IgD-negative memory B cell (primary cell): Measurements from ENCODE around the gene CDCP1. TPM values are rescaled to one million over a fixed set of nuclear protein-coding genes. Genes with fewer than 3 reads are reported as not detected.
"Not testable (repeated sequence)": the region's sequence is repeated elsewhere in the genome, so short reads cannot be mapped to it uniquely, and the experiment has no call there.

ENCODE experiments used
- H3K27ac Mint-ChIP-seq, 3 donors: one replicate each; pipeline ENCODE4 v1.8.0; 2020 to 2022; ENCODE audit warnings: mild to moderate bottlenecking in 3 of 3, mixed read lengths in 3 of 3, moderate library complexity in 1 of 3
- H3K27me3 Mint-ChIP-seq: one replicate; pipeline ENCODE4 v1.8.0; 2021; ENCODE audit warnings: mixed read lengths
- H3K36me3 Mint-ChIP-seq: one replicate; pipeline ENCODE4 v1.8.0; 2020; ENCODE audit warnings: mild to moderate bottlenecking, mixed read lengths
- H3K4me1 Mint-ChIP-seq, 3 donors: one replicate each; pipeline ENCODE4 v1.8.0; 2020 to 2022; ENCODE audit warnings: mixed read lengths in 3 of 3, mild to moderate bottlenecking in 1 of 3
- H3K4me3 Mint-ChIP-seq, 4 donors: one replicate each; pipeline ENCODE4 v1.8.0; 2020 to 2022; ENCODE audit warnings: mild to moderate bottlenecking in 4 of 4, mixed read lengths in 4 of 4, moderate library complexity in 3 of 4
- H3K9me3 Mint-ChIP-seq, 3 donors: one replicate each; pipeline ENCODE4 v1.8.0; 2020 to 2021; ENCODE audit warnings: mixed read lengths in 3 of 3, mild to moderate bottlenecking in 1 of 3
- polyA plus RNA-seq: library from polyadenylated mRNA; unstranded; fragments of 300-500 nt; fragmentation: Illumina TruSeq; gene quantifications from one replicate; pipeline ENCODE4 v1.2.3, GENCODE V29; 2021

The CDCP1 gene
- polyA plus RNA-seq, 1 donor from 2014 or later: not detected

GRCh38 chr3:45079715-45080114, 66.5 kb downstream of the CDCP1 start:
- H3K36me3 Mint-ChIP-seq: no peaks in the 10 kb centered on the region
- no peak overlapping the region for H3K27ac Mint-ChIP-seq
- peaks cover 6% of the 10 kb centered on the region for H3K27me3 Mint-ChIP-seq
- H3K9me3 Mint-ChIP-seq: no peaks in the 10 kb centered on the region
- no peak overlapping the region for H3K4me3 Mint-ChIP-seq
- H3K4me1 Mint-ChIP-seq: no peaks in the 10 kb centered on the region

GRCh38 chr3:45078910-45079522, 67.2 kb downstream of the CDCP1 start:
- Mint-ChIP-seq H3K4me1 (no peaks in the 10 kb centered on the region), H3K27ac (no peak overlapping the region), H3K27me3 (peaks cover 9% of the 10 kb centered on the region), H3K4me3 (no peak overlapping the region), H3K9me3 (no peaks in the 10 kb centered on the region), H3K36me3 (no peaks in the 10 kb centered on the region)

GRCh38 chr3:45078256-45078655, 67.9 kb downstream of the CDCP1 start:
- not testable (repeated sequence) for H3K36me3 Mint-ChIP-seq
- H3K27me3 Mint-ChIP-seq: peaks cover 10% of the 10 kb centered on the region

GRCh38 chr3:45075821-45076625, 70.2 kb downstream of the CDCP1 start:
- H3K9me3 Mint-ChIP-seq: no peaks in the 10 kb centered on the region
- H3K27me3 Mint-ChIP-seq: peaks cover 11% of the 10 kb centered on the region
- H3K4me3 Mint-ChIP-seq: no peak overlapping the region
- H3K27ac Mint-ChIP-seq: no peak overlapping the region
- peaks cover 2% of the 10 kb centered on the region for H3K36me3 Mint-ChIP-seq
- H3K4me1 Mint-ChIP-seq: no peaks in the 10 kb centered on the region

More at GRCh38 chr3:45078256-45078655, 67.9 kb downstream of the CDCP1 start:
- H3K4me1 Mint-ChIP-seq, H3K9me3 Mint-ChIP-seq, H3K27ac Mint-ChIP-seq, H3K4me3 Mint-ChIP-seq: not testable (repeated sequence)

GRCh38 chr3:45071075-45071474, 75.1 kb downstream of the CDCP1 start:
- peaks cover 2% of the 10 kb centered on the region for H3K36me3 Mint-ChIP-seq
- peaks cover 0 to 2% (median 0%) of the 10 kb centered on the region in 3 donors for H3K4me1 Mint-ChIP-seq
- no peak overlapping the region for H3K27ac Mint-ChIP-seq
- H3K9me3 Mint-ChIP-seq: no peaks in the 10 kb centered on the region
- peaks cover 10% of the 10 kb centered on the region for H3K27me3 Mint-ChIP-seq
- H3K4me3 Mint-ChIP-seq: no peak overlapping the region

GRCh38 chr3:45067941-45068340, 78.2 kb downstream of the CDCP1 start:
- H3K36me3 Mint-ChIP-seq: peaks cover 4% of the 10 kb centered on the region
- H3K4me3 Mint-ChIP-seq: no peak overlapping the region
- H3K4me1 Mint-ChIP-seq: peaks cover 0 to 7% (median 2%) of the 10 kb centered on the region in 3 donors
- H3K27me3 Mint-ChIP-seq: peaks cover 13% of the 10 kb centered on the region
- no peak overlapping the region for H3K27ac Mint-ChIP-seq
- H3K9me3 Mint-ChIP-seq: no peaks in the 10 kb centered on the region

GRCh38 chr3:45067486-45067885, 78.7 kb downstream of the CDCP1 start:
- H3K36me3 Mint-ChIP-seq: peaks cover 2% of the 10 kb centered on the region
- H3K27me3 Mint-ChIP-seq: peaks cover 11% of the 10 kb centered on the region
- H3K4me1 Mint-ChIP-seq: peaks cover 0 to 7% (median 2%) of the 10 kb centered on the region in 3 donors
- no peaks in the 10 kb centered on the region for H3K9me3 Mint-ChIP-seq
- H3K27ac Mint-ChIP-seq: no peak overlapping the region
- H3K4me3 Mint-ChIP-seq: no peak overlapping the region

GRCh38 chr3:45066109-45066801, 79.9 kb downstream of the CDCP1 start:
- no peak overlapping the region for H3K27ac Mint-ChIP-seq
- H3K4me3 Mint-ChIP-seq: no peak overlapping the region
- peaks cover 13% of the 10 kb centered on the region for H3K27me3 Mint-ChIP-seq
- peaks cover 2% of the 10 kb centered on the region for H3K36me3 Mint-ChIP-seq
- no peaks in the 10 kb centered on the region for H3K9me3 Mint-ChIP-seq
- peaks cover 0 to 7% (median 4%) of the 10 kb centered on the region in 3 donors for H3K4me1 Mint-ChIP-seq

- H3K9me3 Mint-ChIP-seq: no peaks in the 10 kb centered on the region
- H3K4me1 Mint-ChIP-seq: peaks cover 0 to 7% (median 4%) of the 10 kb centered on the region in 3 donors
- peaks cover 13% of the 10 kb centered on the region for H3K27me3 Mint-ChIP-seq
- H3K27ac Mint-ChIP-seq: no peak overlapping the region
- peaks cover 2% of the 10 kb centered on the region for H3K36me3 Mint-ChIP-seq
- H3K4me3 Mint-ChIP-seq: no peak overlapping the region
These were observed 80.8 kb downstream of the CDCP1 start for GRCh38 chr3:45065373-45065720.

- H3K4me3 Mint-ChIP-seq: no peak overlapping the region
- H3K4me1 Mint-ChIP-seq: peaks cover 0 to 7% (median 6%) of the 10 kb centered on the region in 3 donors
- H3K9me3 Mint-ChIP-seq: no peaks in the 10 kb centered on the region
- peaks cover 2% of the 10 kb centered on the region for H3K36me3 Mint-ChIP-seq
- peaks cover 13% of the 10 kb centered on the region for H3K27me3 Mint-ChIP-seq
- H3K27ac Mint-ChIP-seq: peak overlapping the region in 1 of 3 donors; percentile 21
These were observed 81.4 kb downstream of the CDCP1 start for GRCh38 chr3:45064512-45065372.

- Mint-ChIP-seq H3K27me3 (peaks cover 18% of the 10 kb centered on the region), H3K36me3 (peaks cover 2% of the 10 kb centered on the region), H3K4me1 (peaks cover 0 to 7% (median 6%) of the 10 kb centered on the region in 3 donors), H3K9me3 (no peaks in the 10 kb centered on the region), H3K4me3 (no peak overlapping the region), H3K27ac (peak overlapping the region in 1 of 3 donors; percentile 65)
These were observed 83.5 kb downstream of the CDCP1 start for GRCh38 chr3:45062697-45063070.

GRCh38 chr3:45060165-45060892, 85.8 kb downstream of the CDCP1 start:
- no peak overlapping the region for H3K27ac Mint-ChIP-seq
- H3K27me3 Mint-ChIP-seq: peaks cover 14% of the 10 kb centered on the region
- no peak overlapping the region for H3K4me3 Mint-ChIP-seq
- H3K4me1 Mint-ChIP-seq: peaks cover 0 to 7% (median 5%) of the 10 kb centered on the region in 3 donors
- H3K36me3 Mint-ChIP-seq: no peaks in the 10 kb centered on the region
- H3K9me3 Mint-ChIP-seq: no peaks in the 10 kb centered on the region

- peaks cover 0 to 5% (median 0%) of the 10 kb centered on the region in 3 donors for H3K4me1 Mint-ChIP-seq
- no peaks in the 10 kb centered on the region for H3K9me3 Mint-ChIP-seq
- no peak overlapping the region for H3K4me3 Mint-ChIP-seq
- no peak overlapping the region for H3K27ac Mint-ChIP-seq
- H3K36me3 Mint-ChIP-seq: no peaks in the 10 kb centered on the region
- H3K27me3 Mint-ChIP-seq: peaks cover 8% of the 10 kb centered on the region
These were observed 87.0 kb downstream of the CDCP1 start for GRCh38 chr3:45059132-45059531.

- Mint-ChIP-seq H3K27ac (no peak overlapping the region), H3K4me3 (no peak overlapping the region), H3K36me3 (no peaks in the 10 kb centered on the region), H3K27me3 (peaks cover 8% of the 10 kb centered on the region), H3K9me3 (no peaks in the 10 kb centered on the region), H3K4me1 (peaks cover 0 to 5% (median 0%) of the 10 kb centered on the region in 3 donors)
These were observed 88.6 kb downstream of the CDCP1 start for GRCh38 chr3:45057557-45057956.
